ENCODE data around the gene CATSPER1.

DNA sequence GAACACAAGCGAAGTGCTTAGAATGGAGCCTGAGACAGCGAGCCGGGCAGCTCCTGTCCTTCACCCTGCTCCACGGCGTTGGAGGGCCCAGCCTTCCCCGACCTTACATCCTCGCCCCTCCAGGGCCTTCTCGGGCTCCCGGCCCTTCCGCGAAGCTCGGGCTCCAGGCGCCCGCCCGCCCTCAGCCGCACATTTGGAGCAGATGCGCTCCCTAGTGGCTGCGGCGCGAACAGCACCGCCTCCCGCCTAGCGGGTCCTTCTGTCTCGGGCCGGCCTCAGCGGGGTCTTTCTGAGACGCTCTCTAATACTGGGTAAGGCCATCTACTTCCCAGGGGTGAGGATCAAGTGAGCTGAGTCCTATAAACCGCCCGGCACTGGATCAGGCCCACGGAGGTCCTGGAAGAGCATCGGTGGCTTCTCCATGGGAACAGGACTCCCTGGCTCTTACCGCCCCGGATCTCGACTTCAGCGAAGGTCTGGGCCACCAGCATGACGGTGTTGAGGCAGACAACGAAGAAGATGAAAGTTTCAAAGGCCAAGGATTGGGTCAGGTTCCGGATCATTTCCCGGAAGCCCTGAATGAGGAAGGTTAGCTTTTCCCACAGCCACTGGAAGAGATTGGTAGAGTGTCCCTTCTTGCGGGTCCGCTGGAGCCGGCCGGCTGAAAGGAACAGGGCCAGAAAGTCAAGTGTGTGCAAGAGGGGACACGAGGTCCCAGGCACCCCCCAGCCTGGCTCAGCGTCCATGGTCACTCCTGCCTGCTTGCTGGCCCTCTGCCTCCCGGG lies 3.7 kb downstream of the CATSPER1 start:
- TF ChIP-seq POLR2A (IDR thresholded peaks at IDR 0.05; ENCODE audit: low read length): no peak
- TF ChIP-seq GATA1 (IDR thresholded peaks at IDR 0.05; ENCODE audit: low read depth, low read length): no peak

Measured in erythroblast (primary cell).